Fibroblast of the aortic adventitia (primary cell): Measurements from ENCODE around the gene DLST. TPM values are rescaled to one million over a fixed set of nuclear protein-coding genes. Genes with fewer than 3 reads are reported as not detected.

ENCODE experiments used
- DNase-seq: peaks from one replicate; pipeline ENCODE4 v3.0.0-alpha.2; 2010; ENCODE audit warnings: low read depth
- H3K4me3 ChIP-seq: 2 replicates; pipeline ENCODE4 v1.5.1; 2011; ENCODE audit warnings: low read depth, mild to moderate bottlenecking, control low read depth, low read length, moderate library complexity
- CTCF ChIP-seq: IDR thresholded peaks from 2 replicates; pipeline ENCODE4 v1.5.1; 2011; ENCODE audit warnings: mild to moderate bottlenecking, low read length, control low read depth, inconsistent platforms; ENCODE audit not compliant: insufficient read depth
- total RNA-seq: library from RNA; depleted of rRNA; stranded (reverse); fragments of >200 nt; gene quantifications from 2 replicates; pipeline ENCODE4 v1.2.3, GENCODE V29; 2012; ENCODE audit warnings: low replicate concordance

Gene DLST
- total RNA-seq, 1 donor, result 68.5 TPM

- DNase-seq, result no peak
- H3K4me3 ChIP-seq, result no peak overlapping the region
- TF ChIP-seq CTCF, result no peak
Observed at GRCh38 chr14:74909911-74910310, 28.2 kb downstream of the DLST start.

GRCh38 chr14:74910556-74910955, 28.8 kb downstream of the DLST start:
- no peak for TF ChIP-seq CTCF
- no peak overlapping the region for H3K4me3 ChIP-seq
- no peak for DNase-seq

- H3K4me3 ChIP-seq, result no peak overlapping the region
- no peak for DNase-seq
- TF ChIP-seq CTCF, result no peak
Observed at GRCh38 chr14:74911221-74911620, 29.5 kb downstream of the DLST start.

DNA sequence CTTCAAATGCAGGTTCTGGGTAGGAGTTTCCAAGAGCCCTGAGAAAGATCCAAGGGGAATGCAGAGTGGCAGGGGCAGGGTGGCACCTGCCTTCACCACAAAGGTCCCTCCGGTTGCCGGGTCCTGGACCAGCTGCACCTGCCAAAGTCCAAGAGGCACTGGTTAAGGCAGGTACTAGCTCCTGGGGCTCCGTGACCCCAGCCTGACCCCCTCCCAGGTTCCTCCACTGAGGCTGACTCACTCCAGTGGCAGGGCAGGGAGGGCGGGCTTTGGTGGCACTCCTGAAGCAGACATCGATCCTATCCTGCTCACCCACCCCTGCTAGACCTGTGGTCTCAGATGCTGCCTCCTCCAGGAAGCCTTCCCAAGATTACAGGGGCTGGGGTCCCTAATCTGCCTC, 30.0 kb downstream of the DLST start:
- H3K4me3 ChIP-seq, result no peak overlapping the region
- no peak for DNase-seq
- TF ChIP-seq CTCF, result no peak

DNA sequence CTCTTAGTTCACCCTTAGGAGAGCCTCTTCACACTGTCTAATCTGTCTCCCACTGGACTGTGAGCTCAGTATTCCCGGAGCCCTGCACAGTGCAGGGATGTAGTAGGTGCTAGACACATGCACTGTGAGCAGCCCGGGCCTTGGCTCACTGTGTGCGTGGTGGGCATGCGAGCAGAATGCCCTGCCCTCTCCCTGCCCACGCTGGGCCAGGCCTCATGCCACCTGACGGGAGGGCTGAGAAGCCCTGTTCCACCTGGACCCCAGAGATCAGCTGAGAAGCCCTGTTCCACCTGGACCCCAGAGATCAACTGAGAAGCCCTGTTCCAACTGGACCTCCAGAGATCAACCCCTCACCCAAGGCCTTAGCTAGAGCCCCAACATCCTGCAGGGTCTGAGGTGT, 30.4 kb downstream of the DLST start:
- no peak for TF ChIP-seq CTCF
- H3K4me3 ChIP-seq, result no peak overlapping the region
- no peak for DNase-seq

DNA sequence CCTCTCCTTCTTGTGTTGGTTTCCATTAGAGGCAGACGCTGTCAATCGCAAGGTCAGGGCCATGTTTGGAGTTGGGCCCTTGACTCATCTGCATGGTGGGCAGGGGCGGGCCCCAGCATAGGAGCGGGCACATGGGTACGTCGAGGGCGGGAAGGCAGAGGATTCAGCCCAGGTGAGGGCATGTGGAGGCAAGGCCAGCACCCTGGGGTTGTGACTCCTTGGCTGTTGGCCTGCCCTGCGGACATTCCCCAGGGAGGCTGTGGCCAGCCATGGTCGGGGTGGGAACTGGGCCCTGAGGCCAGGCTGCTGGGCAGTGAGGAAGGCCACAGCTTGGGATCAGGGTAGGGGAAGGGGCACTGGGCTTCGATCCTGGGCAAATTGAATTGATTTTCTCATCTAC, 31.1 kb downstream of the DLST start:
- no peak for DNase-seq
- no peak overlapping the region for H3K4me3 ChIP-seq
- no peak for TF ChIP-seq CTCF

- no peak for DNase-seq
- H3K4me3 ChIP-seq, result no peak overlapping the region
- TF ChIP-seq CTCF, result no peak
Observed at GRCh38 chr14:74913393-74913910, 31.7 kb downstream of the DLST start.
